ENCODE data around the gene PIK3R6.

Gene PIK3R6

GRCh38 chr17:8849311-8850041, 18.0 kb downstream of the PIK3R6 start:
- no peak for DNase-seq

DNA sequence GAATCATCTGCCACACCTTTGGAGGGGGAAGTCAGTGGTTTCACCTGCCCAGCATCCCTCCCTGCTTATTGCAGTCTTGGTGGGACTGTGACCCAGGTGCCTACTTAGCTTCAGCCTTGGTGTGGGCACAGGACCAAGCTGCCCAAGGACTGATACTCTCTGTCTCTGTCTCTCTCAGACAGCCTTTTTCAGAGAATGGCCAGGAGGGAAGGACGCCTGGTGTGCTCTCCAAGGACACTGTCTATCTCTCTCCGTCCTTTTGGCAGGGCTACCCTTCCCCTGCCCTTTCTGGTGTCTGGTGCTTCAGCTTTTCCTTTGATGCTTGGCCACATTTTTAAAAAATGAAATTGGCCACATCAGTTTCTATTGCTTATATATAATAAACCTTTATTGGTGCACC, 19.6 kb downstream of the PIK3R6 start:
- no peak for DNase-seq

DNA sequence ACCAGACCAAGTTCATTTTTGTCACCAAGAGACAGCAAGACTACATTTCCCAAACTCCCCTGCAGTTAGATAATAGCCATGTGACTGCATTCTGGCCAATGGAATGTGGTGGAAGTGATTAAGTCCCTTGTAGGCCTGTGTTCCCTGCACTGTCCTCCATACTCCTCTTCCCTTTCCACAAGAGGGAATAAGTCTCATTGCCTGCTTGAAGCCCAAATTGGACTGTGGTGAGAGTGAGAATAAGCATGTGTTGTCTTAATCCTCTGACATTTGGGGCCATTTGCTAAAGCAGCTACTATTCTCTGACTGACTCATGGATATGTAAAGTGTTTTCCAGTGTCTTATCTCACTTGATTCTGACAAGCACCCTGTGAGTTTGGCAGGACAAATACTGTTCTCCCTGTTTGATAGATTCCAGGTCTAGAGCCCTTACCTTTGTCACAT, 20.7 kb downstream of the PIK3R6 start:
- peak; percentile 13 for DNase-seq

DNA sequence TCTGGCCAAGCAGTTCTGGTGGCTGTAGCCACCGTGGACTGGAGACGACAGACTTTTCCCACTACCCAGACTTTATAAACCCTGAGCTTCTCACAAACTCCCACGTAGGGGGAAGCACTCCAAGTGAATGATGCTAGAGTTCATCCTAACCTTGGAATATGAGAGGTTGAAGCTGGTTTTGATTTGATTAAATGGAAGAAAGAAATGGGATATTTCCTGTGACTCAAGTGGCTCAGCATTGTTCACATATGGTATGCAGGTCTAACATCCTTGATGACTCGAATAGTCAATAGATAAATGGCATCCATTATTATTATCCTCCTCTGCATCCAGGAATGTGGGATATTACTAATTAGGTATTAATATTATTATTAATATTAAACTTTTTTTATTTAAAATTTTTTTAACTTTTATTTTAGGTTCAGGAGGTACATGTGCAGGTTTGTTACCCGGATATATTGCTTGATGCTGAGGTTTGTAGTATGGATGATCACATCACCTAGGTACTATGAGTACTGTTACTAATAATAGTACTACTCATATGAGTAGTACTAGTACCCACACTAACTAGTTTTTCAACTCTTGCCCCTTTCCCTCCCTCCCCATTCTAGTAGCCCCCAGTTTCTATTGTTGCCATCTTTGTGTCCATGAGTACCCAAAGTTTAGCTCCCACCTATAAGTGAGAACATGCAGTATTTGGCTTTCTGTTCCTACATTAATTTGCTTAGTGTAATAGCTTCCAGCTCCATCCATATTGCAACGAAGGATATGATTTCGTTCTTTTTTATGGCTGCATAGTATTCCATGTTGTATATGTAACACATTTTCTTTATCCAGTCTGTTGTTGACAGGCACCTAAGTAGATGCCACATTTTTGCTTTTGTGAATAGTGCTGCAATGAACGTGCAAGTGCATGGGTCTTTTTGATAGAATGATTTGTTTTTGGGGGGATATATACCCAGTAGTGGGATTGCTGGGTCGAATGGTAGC, 22.9 kb downstream of the PIK3R6 start:
- DNase-seq: no peak

DNA sequence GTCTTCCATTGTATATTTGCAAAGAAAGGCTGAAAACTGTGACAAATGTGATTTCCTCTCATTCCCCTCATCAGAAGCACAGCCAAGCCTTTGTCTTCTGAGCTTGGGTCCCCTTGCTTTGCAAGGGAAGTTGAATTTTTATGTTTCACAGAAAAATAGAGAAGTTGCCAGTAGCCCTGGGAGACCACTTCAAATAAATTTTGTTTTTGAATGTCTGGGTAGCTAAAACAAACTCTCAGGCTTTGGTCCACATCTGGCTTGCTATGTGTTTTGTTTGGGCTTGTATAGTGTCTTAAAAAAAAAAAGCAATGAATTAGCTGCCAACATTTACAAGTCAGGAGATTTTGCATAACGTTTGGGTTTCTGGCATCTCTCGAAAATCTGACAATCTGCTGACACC, 24.1 kb downstream of the PIK3R6 start:
- DNase-seq: no peak

DNA sequence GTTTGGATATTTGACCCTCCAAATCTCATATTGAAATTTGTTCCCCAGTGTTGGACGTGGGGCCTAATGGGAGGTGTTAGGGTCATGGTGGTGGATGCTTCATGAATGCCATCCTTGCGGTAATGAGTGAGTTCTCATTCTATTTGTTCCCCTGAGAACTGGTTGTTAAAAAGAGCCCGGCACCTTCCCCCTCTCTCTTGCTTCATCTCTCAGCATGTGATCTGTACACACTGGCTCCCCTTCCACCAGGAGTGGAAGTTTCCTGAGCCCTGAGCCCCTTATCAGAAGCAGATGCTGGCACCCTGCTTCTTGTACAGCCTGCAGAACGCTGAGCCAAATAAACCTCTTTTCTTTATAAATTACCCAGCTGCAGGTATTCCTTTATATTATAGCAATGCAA, 25.6 kb downstream of the PIK3R6 start:
- peak; percentile 52 for DNase-seq

GRCh38 chr17:8839410-8839935, 28.0 kb downstream of the PIK3R6 start:
- DNase-seq: no peak

GRCh38 chr17:8838551-8839095, 28.9 kb downstream of the PIK3R6 start:
- no peak for DNase-seq

DNA sequence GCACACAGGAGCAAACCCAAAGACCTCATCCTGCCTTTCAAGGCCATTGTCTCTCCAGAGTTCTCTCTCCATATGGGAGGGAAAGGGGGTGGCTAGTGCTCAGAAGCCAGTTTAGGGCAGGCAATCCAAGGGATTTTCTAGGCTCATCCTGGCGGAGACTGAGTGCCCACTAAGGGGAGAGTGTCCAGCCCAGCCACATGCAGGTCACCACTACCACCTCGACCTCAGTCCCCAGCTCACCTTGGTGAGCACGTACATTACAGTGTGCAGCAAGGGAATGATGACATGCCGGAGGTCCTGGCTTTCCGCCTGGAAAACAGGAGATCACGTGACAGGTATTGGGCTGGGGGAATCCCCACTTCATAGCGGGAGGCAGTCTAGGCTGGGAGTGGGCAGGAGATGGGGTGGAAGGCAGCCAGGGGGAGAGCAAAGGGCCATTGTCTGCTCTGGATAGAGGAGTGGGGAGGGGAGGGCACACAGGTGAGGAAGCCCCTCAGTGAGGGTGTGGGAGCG, 29.9 kb downstream of the PIK3R6 start:
- DNase-seq: no peak

DNA sequence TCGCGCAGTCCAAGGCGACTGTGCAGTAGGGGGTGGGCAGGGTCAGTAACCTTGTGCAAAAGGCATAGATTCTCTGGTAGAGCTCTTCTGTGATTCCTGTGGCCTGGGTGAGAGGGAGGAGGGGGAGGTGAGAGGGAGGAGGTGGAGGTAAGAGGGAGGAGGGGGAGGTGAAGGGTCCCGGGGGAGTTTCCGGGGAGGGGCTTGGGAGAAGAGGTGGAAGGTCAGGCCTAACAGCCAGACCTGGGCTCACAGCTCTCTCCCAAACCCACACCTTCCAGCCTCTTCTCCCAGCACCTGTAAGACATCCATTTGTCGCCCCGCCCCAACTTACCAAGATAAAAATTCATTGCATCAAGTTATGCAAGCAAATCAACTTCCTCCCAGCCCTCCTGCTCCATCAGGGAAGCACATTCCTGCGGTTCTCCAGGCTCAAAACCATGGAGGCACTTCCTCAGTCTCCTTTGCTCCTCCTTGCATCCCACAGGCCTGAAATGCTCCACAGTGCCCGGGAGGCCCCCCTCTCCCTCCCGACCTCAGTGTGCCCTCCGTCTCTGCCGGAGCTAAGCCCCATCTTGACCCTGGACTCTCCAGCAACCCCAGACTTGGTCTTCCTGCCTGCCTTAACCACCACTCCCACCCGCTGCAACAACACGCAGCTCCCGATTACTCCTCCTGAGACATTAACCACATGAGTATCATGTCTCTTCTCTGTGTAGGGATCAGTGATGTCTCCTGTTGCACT, 30.5 kb downstream of the PIK3R6 start:
- no peak for DNase-seq

- DNase-seq: no peak
Observed at GRCh38 chr17:8835631-8836364, 31.7 kb downstream of the PIK3R6 start.

DNA sequence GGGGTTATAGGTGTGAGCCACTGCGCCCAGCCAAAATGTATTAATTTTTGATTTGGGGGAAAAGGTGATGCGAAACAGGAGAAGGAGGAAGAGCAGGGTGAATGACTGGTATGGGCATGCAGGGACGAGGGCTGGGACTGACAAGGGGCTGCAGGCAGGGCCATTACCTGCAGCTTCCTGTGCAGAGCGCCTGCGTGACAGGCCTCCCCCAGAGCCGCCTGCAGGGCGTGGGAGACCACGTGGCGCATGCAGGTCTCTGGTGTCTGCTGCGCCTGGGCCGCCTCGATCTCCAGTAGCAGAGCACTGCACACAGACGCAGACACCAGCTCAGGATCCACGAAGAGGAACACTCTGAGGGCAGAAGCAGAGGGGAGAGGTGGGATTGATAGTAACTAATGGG, 32.4 kb downstream of the PIK3R6 start:
- DNase-seq: no peak

DNA sequence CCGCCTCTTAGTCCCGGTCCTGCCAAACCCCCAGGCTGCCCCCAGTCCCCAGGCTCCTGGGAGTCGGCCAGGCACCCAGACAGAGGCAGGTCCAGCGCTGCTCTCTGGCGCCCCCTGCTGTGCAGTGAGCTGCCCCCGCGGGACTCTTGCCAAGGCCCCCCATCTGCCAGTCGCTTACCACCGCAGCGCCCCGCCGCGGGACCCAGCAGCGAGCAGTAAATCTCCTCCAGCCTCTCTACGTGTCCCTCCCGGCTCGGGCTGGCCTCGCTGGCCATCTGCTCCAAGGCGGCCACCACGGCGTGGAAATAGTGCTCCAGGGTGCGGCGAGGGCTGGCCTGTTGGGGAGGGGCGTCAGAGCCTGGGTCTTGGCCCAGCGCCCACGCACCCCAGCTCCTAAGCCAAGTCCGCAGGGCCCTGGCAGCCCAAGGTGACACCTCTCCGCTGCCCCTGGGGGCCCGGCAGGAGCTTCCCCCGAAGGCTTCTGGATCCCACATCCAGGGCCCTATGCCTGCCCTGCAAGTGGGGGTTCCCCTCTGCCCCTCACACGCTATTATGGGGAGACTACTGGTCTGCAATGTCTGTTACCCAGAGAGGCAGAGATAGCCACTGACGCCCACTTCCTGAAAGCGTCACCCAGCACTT, 34.6 kb downstream of the PIK3R6 start:
- DNase-seq: peak; percentile 56

GRCh38 chr17:8831234-8831849, 36.1 kb downstream of the PIK3R6 start:
- DNase-seq: no peak

DNA sequence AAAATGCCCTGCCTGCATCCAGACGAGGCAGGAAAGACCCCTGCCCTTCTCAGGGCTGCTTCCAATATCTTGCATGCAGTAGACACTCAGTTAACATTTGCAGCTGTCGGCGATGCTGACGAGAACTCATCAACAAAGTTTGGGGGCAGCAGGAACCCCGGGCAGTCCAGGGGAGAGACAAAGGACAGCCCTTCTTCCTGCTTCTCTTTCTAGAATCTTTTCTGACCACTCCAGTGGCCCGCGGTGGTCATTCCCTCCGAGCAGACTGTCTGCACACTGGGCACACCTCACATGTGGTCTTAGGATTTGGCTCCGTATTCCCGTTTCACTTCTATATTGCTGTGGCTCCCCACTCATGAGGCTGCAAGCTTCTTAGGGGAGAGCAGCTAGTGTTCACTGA, 37.3 kb downstream of the PIK3R6 start:
- no peak for DNase-seq

GRCh38 chr17:8829036-8829941, 38.2 kb downstream of the PIK3R6 start:
- no peak for DNase-seq

GRCh38 chr17:8828517-8828875, 39.0 kb downstream of the PIK3R6 start:
- no peak for DNase-seq

- no peak for DNase-seq
Observed at GRCh38 chr17:8826808-8827435, 40.6 kb downstream of the PIK3R6 start.

DNA sequence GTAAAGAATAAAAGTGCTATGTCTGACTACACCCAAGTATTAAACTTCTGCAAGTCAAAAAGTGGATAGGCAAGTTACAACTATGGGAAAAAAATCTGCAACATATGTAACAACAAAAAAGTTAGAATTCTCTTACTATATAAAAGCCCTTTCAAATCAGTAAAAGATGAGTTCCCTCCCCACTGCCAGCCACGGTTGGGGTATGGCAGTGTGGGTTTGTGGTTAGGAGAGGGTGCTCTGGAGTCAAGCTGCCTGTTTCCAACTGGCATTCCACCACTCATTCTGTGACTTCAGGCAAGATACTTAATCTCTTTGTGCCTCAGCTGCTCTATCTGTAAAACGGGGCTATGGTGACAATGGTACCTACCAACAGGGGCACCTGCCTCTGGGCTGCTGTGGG, 41.7 kb downstream of the PIK3R6 start:
- no peak for DNase-seq
